ENCODE results near the gene C6orf52.

C6orf52 gene

GRCh38 chr6:10644225-10644624, 50.2 kb downstream of the C6orf52 start:
- DNase-seq, result no peak

GRCh38 chr6:10643201-10643651, 51.2 kb downstream of the C6orf52 start:
- no peak for DNase-seq

GRCh38 chr6:10641528-10641927, 52.9 kb downstream of the C6orf52 start:
- DNase-seq, result no peak

- DNase-seq, result no peak
These were observed 54.0 kb downstream of the C6orf52 start for GRCh38 chr6:10640412-10640811.

GRCh38 chr6:10633216-10633615, 61.2 kb downstream of the C6orf52 start:
- DNase-seq, result peak; percentile 39

GRCh38 chr6:10630178-10630577, 64.2 kb downstream of the C6orf52 start:
- no peak for DNase-seq

- DNase-seq, result no peak
These were observed 66.6 kb downstream of the C6orf52 start for GRCh38 chr6:10627800-10628199.

GRCh38 chr6:10626154-10626741, 68.2 kb downstream of the C6orf52 start:
- DNase-seq, result no peak

- DNase-seq, result no peak
These were observed 69.6 kb downstream of the C6orf52 start for GRCh38 chr6:10624836-10625235.

- DNase-seq, result no peak
These were observed 72.6 kb downstream of the C6orf52 start for GRCh38 chr6:10621847-10622246.
